OCI-M2 (cell line): ENCODE data around the gene VIT.
"Not testable (repeated sequence)": the region's sequence is repeated elsewhere in the genome, so short reads cannot be mapped to it uniquely, and the experiment has no call there.

Experiments used
- DNase-seq: peaks from one replicate; lab custom pipeline; 2025; ENCODE audit not compliant: unreplicated experiment; lab: John Stamatoyannopoulos, UW

VIT gene

DNA sequence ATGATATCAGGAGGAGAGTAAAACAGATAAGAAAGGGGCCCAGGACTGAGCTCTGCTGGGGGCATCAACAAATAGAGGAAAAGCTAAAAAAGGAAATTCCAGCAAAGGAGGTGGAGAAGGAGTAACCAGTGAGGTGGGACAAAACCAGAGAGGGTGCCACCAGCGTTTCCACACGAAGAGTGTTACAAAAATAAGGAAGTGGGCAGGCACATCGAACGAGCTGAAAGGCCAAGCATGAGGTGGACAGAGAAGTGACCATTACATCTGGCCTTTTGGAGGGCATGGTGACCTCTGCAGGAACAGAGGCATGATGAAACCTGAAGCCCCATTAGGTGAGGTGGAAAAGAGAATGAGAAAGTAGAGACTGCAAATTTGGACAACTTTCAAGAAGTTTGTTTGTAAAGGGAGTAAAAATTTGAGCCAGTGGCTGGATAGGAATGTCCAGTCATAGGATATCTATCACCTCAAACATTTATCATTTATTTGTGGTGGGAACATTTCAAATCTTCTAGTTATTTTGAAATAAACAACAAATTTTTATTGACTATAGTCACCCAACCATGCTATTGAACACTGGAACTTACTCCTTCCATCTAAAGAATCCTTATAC, 18.4 kb upstream of the VIT start:
- no peak for DNase-seq

DNA sequence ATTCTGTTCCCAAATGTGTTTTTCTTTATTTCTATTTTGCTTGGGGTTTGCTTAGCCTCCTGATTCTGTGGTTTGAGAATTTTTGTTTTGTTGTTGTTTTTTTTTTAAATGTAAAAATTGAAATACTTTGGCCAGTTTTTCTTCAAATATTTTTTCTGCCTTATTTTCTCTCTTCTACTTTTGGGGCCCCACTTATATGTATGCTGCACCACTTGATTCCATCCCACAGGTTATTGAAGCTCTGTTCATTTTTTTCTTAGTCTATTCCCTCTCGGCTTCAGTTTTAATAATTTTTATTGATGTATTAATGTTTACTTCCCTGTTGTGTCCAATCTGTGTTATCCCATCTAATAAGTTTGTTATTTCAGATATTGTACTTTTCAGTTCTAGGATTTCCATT, 17.7 kb upstream of the VIT start:
- no peak for DNase-seq

GRCh38 chr2:36680012-36680411, 16.5 kb upstream of the VIT start:
- no peak for DNase-seq

DNA sequence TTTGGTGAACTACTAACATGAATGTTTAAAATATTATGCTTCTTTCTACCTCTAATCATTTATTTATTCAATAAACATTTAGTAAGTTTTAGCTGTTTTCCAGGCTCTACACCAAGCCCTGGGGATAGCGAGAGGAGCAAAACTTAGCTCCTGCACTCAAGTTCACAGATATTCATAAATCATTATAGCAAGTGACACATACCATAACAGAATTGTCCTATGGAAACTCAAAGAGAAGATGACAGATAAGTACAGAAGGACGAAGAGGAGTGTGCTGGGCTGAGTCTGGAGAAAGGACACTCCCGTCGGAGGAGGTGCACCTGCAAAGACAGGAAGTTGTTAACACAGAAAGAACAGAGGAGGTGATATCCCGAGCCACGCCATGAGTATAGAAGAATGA, 13.9 kb upstream of the VIT start:
- no peak for DNase-seq

- no peak for DNase-seq
These were observed 13.5 kb upstream of the VIT start for GRCh38 chr2:36683002-36683401.

DNA sequence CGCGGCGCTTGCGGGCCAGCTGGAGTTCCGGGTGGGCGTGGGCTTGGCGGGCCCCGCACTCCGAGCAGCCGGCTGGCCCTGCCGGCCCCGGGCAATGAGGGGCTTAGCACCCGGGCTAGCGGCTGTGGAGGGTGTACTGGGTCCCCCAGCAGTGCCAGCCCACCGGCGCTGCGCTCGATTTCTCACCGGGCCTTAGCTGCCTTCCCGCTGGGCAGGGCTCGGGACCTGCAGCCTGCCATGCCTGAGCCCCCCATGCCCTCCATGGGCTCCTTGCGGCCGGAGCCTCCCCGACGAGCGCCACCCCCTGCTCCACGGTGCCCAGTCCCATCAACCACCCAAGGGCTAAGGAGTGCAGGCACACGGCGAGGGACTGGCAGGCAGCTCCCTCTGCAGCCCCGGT, 8.2 kb upstream of the VIT start:
- not testable (repeated sequence) for DNase-seq

GRCh38 chr2:36689013-36689412, 7.5 kb upstream of the VIT start:
- not testable (repeated sequence) for DNase-seq

DNA sequence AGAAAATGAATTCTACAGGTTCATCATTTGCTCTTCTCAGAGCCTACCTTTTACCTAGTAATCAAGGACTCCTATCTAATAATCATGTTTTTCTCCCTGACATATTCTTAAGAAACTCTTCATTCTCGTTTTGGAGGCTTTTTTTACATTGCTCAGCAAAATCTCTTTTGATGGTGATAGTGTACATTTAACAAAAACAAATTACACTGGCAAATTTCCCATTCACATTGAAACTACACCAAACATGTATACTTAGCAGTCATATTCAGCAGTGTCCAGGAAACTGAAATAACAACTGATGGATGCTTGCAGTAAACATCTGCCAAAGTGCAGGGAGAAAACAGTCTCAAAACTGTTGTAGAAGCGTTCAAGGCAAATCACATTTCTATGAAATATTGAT, 4.4 kb upstream of the VIT start:
- DNase-seq: no peak

GRCh38 chr2:36693825-36694224, 2.7 kb upstream of the VIT start:
- DNase-seq: no peak

GRCh38 chr2:36695746-36696415, 626 bp upstream of the VIT start:
- DNase-seq: no peak

DNA sequence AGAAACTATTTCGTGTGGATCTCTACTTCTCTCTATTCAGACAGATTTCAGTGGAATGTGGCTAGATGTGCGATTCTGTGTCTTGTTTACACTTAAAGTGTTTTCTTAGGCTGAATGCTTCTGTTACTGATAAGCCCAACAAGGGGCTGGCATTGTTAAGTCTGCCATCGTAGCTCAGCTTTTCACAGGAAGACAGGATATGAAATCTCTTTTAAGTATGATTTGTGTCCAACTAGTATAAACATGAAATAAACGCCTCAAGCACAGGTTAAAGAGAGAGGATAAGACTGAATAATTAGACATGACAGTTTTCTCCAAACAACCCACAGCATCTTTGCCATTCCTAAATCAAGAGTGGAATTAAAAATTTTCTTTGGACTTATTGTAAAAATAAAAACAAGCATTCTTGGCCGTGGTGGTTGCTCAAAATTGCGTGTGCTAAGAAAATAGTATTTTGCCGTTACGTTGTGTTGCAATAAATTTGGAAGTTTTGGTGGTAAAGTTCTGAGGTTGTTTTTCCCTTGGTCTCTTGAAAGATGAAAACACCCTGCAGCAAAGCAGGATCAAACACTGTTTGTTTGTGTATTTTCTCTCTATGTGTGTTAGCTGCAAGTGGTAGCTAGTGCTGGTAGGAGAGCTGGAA, 1.0 kb downstream of the VIT start:
- DNase-seq: no peak

GRCh38 chr2:36698993-36699392, 2.5 kb downstream of the VIT start:
- DNase-seq: no peak

GRCh38 chr2:36700311-36700710, 3.8 kb downstream of the VIT start:
- DNase-seq: no peak

DNA sequence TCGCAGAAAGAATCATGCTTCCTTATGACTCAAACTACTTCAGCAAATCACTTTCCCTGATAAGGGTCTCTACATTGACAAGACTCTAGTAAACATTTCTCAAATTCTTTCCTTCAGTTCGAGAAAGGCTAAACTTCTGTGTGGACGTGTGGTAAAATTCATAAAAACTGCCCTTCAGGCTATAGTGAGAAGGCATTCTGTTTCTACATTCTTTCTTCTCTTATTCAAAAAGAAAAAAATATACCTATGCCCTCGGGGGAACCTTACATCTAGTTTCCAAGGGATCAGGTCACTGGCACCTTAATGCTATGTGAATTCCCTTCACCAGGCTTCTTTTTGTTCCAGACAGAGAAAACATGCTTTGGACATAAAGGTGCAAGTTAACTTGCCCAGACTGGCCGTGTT, 4.9 kb downstream of the VIT start:
- DNase-seq: no peak

- no peak for DNase-seq
These were observed 5.4 kb downstream of the VIT start for GRCh38 chr2:36701918-36702317.

GRCh38 chr2:36702781-36703180, 6.3 kb downstream of the VIT start:
- DNase-seq: no peak

DNA sequence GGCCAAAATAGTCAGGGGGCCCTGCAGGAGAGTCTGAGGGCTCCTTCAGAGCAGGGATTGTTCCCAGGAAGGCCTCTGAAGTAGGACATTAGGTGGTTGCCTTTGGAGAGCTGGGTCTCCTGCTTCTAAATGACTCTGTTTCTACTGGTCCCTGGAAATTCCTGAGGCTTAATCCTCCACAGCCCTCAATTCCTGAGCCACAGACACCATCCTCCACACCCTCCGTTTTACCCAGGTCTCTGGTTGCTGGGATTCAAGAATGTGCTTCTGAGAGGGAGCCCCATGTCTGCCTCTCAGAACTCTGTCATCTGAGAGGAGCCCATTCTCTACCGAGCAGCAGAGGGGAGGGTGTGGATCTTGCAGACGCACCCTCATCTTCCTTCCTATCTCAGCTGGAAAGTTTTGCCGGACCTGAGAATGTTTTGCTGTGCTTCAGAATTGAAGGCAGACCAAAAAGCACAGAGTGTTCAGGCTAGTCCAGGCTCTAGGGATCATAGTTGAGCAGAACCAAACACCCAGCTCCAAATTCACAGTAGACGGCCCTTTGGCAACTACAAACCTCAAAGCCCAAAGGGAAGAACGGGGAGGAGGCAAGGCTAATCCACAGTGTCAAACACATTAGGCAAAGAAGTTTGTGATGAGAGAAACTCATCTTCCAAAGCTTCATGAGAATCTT, 8.1 kb downstream of the VIT start:
- DNase-seq: no peak

GRCh38 chr2:36705326-36706020, 9.0 kb downstream of the VIT start:
- no peak for DNase-seq

GRCh38 chr2:36706021-36706876, 9.7 kb downstream of the VIT start:
- DNase-seq: no peak

- no peak for DNase-seq
These were observed 10.5 kb downstream of the VIT start for GRCh38 chr2:36707050-36707449.
